Right lobe of liver (tissue), 4 donors: ENCODE data around the gene FOXRED2.

Experiments
- CTCF ChIP-seq, 4 donors: fragments of 200-600 bp in 3 of 4; fragments of 450-650 bp in 1 of 4; IDR thresholded peaks; one replicate each; pipeline versions ENCODE4 v1.5.1 to v1.8.0; 2016 to 2022; ENCODE audit warnings: antibody characterized with exemption in 4 of 4, mild to moderate bottlenecking in 2 of 4
- POLR2A ChIP-seq: fragments of 450-650 bp; IDR thresholded peaks from one replicate; pipeline ENCODE4 v1.6.1; 2017; ENCODE audit warnings: antibody characterized with exemption, mild to moderate bottlenecking
- donor health status: DM: no; HTN: no; CAD: no.
- donor health status: DM: no; HTN: no; CAD: no.
- donor health status: DM: no; HTN: yes; CAD: no.

GRCh38 chr22:36481393-36482168 lies 25.3 kb downstream of the FOXRED2 start, which contains the start of gene TXN2:
- TF ChIP-seq CTCF (IDR thresholded peaks at IDR 0.05) (no peak), POLR2A (peak; percentile 91)
